GM23248 (cell line): ENCODE results near the gene TBL1XR1. TPM values are rescaled to one million over a fixed set of nuclear protein-coding genes. Genes with fewer than 3 reads are reported as not detected.

ENCODE experiments used
- DNase-seq: peaks from one replicate; pipeline ENCODE4 v3.0.0-alpha.2; 2015
- H2AFZ ChIP-seq: fragments of 200-600 bp; sonication (generic); 2 replicates; pipeline ENCODE4 v1.6.1; 2016; ENCODE audit warnings: antibody characterized with exemption
- H3F3A ChIP-seq: fragments of 200-600 bp; sonication (generic); 2 replicates; pipeline ENCODE4 v1.6.1; 2016; ENCODE audit warnings: mild to moderate bottlenecking, antibody characterized with exemption, mixed run types; ENCODE audit not compliant: insufficient read depth
- H3K27ac ChIP-seq: fragments of 200-600 bp; sonication (generic); 2 replicates; pipeline ENCODE4 v1.5.1; 2016; ENCODE audit warnings: mild to moderate bottlenecking
- H3K27me3 ChIP-seq: fragments of 200-600 bp; sonication (generic); replicated peaks from 2 replicates; pipeline ENCODE4 v1.6.1; 2016; ENCODE audit warnings: mild to moderate bottlenecking; ENCODE audit not compliant: insufficient read depth
- H3K36me3 ChIP-seq: fragments of 200-600 bp; sonication (generic); 2 replicates; pipeline ENCODE4 v1.6.1; 2016; ENCODE audit warnings: low read depth, mild to moderate bottlenecking
- H3K4me1 ChIP-seq: fragments of 200-600 bp; sonication (generic); 2 replicates; pipeline ENCODE4 v1.6.1; 2016; ENCODE audit warnings: mild to moderate bottlenecking; ENCODE audit not compliant: insufficient read depth
- H3K4me2 ChIP-seq: fragments of 200-600 bp; sonication (generic); one replicate; pipeline ENCODE4 v1.6.1; 2016; ENCODE audit warnings: mild to moderate bottlenecking; ENCODE audit not compliant: unreplicated experiment
- H3K4me3 ChIP-seq: fragments of 200-600 bp; sonication (generic); 2 replicates; pipeline ENCODE4 v1.5.1; 2016; ENCODE audit warnings: mild to moderate bottlenecking
- H3K79me2 ChIP-seq: fragments of 200-600 bp; sonication (generic); 2 replicates; pipeline ENCODE4 v1.6.1; 2016; ENCODE audit warnings: mild to moderate bottlenecking; ENCODE audit not compliant: insufficient read depth
- H3K9ac ChIP-seq: fragments of 200-600 bp; sonication (generic); 2 replicates; pipeline ENCODE4 v1.6.1; 2016; ENCODE audit warnings: mild to moderate bottlenecking
- H3K9me2 ChIP-seq: fragments of 200-600 bp; sonication (generic); 2 replicates; pipeline ENCODE4 v1.6.1; 2016; ENCODE audit warnings: mixed run types, mild to moderate bottlenecking, moderate library complexity; ENCODE audit not compliant: insufficient read depth
- H3K9me3 ChIP-seq: fragments of 200-600 bp; sonication (generic); one replicate; pipeline ENCODE4 v1.6.1; 2017; ENCODE audit warnings: low read depth
- H4K20me1 ChIP-seq: fragments of 200-600 bp; sonication (generic); 2 replicates; pipeline ENCODE4 v1.6.0; 2016; ENCODE audit not compliant: insufficient read depth
- EZH2 ChIP-seq: fragments of 200-600 bp; sonication (generic); IDR thresholded peaks from 2 replicates; pipeline ENCODE4 v1.6.1; 2018; ENCODE audit warnings: antibody characterized with exemption, mild to moderate bottlenecking; ENCODE audit not compliant: insufficient read depth, poor library complexity, severe bottlenecking
- EZH2phosphoT487 ChIP-seq: fragments of 200-600 bp; sonication (generic); IDR thresholded peaks from 2 replicates; pipeline ENCODE4 v1.6.1; 2018; ENCODE audit warnings: antibody characterized with exemption, moderate library complexity, mild to moderate bottlenecking, low read depth; ENCODE audit not compliant: insufficient read depth
- WGBS, 2 experiments: methylation state at CpG; one replicate each; pipeline ENCODE4 v1.1.6; 2015 to 2017; ENCODE audit warnings: low lambda C conversion rate in 2 of 2, low coverage in 1 of 2; ENCODE audit errors: missing lambda C conversion rate in 2 of 2; 5-methylcytosine and 5-hydroxymethylcytosine counted together
- in situ Hi-C: fragments of 300-500 bp; cut with MboI; formaldehyde crosslinking; loops from 2 replicates; pipeline ENCODE4 v1.15.0; 2020
- polyA plus RNA-seq: library from polyadenylated mRNA; unstranded; fragments of >200 nt; fragmentation: Nextera tagmentation; extraction: Ambion mirVana; gene quantifications from 2 replicates; pipeline ENCODE4 v1.2.1, GENCODE V29; 2016
- total RNA-seq: library from RNA; depleted of rRNA; stranded (reverse); fragments of >200 nt; shearing (Covaris generic); gene quantifications from 2 replicates; pipeline ENCODE4 v1.2.3, GENCODE V29; 2014

TBL1XR1 gene
- total and polyA plus RNA-seq, 2 experiments from 2014 or later = 41.6 to 87.2 TPM

GRCh38 chr3:177154733-177155132 is 42.5 kb downstream of the TBL1XR1 start:
- H3K9me2 ChIP-seq = no peaks in the 10 kb centered on the region
- H3K27ac ChIP-seq = no peak overlapping the region
- no peak for DNase-seq
- peaks cover 100% of the 10 kb centered on the region for H3K79me2 ChIP-seq
- H3F3A ChIP-seq = peaks cover 12% of the 10 kb centered on the region; the same call in 1 of the 2 replicates
- no peak overlapping the region for H3K4me2 ChIP-seq
- in situ Hi-C loops = no loop called here
- no peak overlapping the region for H3K9ac ChIP-seq
- H3K9me3 ChIP-seq = no peaks in the 10 kb centered on the region
- whole genome bisulfite sequencing, 2 experiments = 85 to 89% methylated on average over 3 of the region's 3 CpGs
- H2AFZ ChIP-seq = no peak overlapping the region
- no peaks in the 10 kb centered on the region for H3K36me3 ChIP-seq
- no peak overlapping the region for H3K4me3 ChIP-seq
- peaks cover 20% of the 10 kb centered on the region for H3K4me1 ChIP-seq
- H4K20me1 ChIP-seq = peaks cover 13% of the 10 kb centered on the region; the same call in 1 of the 2 replicates
- no peaks in the 10 kb centered on the region for H3K27me3 ChIP-seq
- TF ChIP-seq EZH2 (no peak), EZH2phosphoT487 (no peak)

GRCh38 chr3:177150970-177151627 is 46.2 kb downstream of the TBL1XR1 start:
- H3K4me2 ChIP-seq = peak overlapping the region; percentile 50

DNA sequence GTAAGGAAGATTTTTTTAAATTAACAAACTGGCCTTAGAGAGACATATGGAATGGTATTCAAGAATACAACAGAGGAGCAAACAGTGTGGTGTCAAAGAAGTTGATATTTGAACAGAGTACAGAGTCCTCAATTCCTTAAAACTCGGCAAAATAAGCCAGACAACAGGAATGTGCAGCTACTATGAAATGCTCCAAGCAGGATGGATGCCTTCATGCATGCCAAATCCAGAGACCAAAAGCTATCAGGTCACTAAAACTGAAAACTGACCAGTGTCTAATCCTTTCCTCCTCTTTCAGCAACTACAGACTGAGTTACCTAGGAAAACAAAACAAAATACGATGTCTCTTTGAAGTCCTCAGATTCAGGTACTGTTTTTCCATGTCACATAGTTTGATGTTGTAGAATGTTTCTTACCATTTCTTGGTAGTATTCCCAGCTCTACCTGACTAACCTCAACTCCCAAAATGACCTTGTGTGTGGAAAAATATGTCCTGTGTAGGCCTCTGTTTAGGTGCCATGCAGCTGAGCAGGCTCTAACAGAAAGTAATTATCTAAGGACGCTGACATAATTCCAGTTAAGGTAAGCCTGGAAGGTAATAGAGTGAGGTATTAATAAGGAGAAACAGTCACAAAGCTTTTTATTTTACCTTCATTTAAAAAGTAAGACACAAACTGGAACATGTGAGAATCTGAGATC is 46.9 kb downstream of the TBL1XR1 start:
- TF ChIP-seq EZH2phosphoT487 (no peak), EZH2 (no peak)
- peak; percentile 20 for DNase-seq
- Histone ChIP-seq H2AFZ (no peak overlapping the region), H3K9me3 (no peaks in the 10 kb centered on the region), H3K27me3 (no peaks in the 10 kb centered on the region), H4K20me1 (peaks cover 13% of the 10 kb centered on the region; the same call in 1 of the 2 replicates), H3K36me3 (no peaks in the 10 kb centered on the region), H3K9me2 (no peaks in the 10 kb centered on the region), H3F3A (peaks cover 36% of the 10 kb centered on the region), H3K9ac (no peak overlapping the region), H3K4me2 (peak overlapping the region; percentile 31), H3K79me2 (peaks cover 100% of the 10 kb centered on the region), H3K4me1 (peaks cover 39% of the 10 kb centered on the region), H3K4me3 (no peak overlapping the region), H3K27ac (no peak overlapping the region)
- WGBS, 2 experiments = 67 to 68% methylated on average over 3 of the region's 3 CpGs
- in situ Hi-C loops = no loop called here

More at GRCh38 chr3:177150970-177151627, 46.2 kb downstream of the TBL1XR1 start:
- no peak for TF ChIP-seq EZH2phosphoT487
- no peak for TF ChIP-seq EZH2
- H3K9ac ChIP-seq = no peak overlapping the region
- in situ Hi-C loops = no loop called here
- H3K4me1 ChIP-seq = peaks cover 38% of the 10 kb centered on the region
- H3K27ac ChIP-seq = no peak overlapping the region
- H3K4me3 ChIP-seq = no peak overlapping the region
- H3K27me3 ChIP-seq = no peaks in the 10 kb centered on the region
- no peak overlapping the region for H2AFZ ChIP-seq
- WGBS, 2 experiments = 64 to 65% methylated on average over 7 of the region's 7 CpGs
- peak; percentile 90 for DNase-seq
- H3K79me2 ChIP-seq = peaks cover 100% of the 10 kb centered on the region
- H3K9me2 ChIP-seq = no peaks in the 10 kb centered on the region
- no peaks in the 10 kb centered on the region for H3K36me3 ChIP-seq
- no peaks in the 10 kb centered on the region for H3K9me3 ChIP-seq
- peaks cover 13% of the 10 kb centered on the region; the same call in 1 of the 2 replicates for H4K20me1 ChIP-seq
- H3F3A ChIP-seq = peaks cover 30% of the 10 kb centered on the region

DNA sequence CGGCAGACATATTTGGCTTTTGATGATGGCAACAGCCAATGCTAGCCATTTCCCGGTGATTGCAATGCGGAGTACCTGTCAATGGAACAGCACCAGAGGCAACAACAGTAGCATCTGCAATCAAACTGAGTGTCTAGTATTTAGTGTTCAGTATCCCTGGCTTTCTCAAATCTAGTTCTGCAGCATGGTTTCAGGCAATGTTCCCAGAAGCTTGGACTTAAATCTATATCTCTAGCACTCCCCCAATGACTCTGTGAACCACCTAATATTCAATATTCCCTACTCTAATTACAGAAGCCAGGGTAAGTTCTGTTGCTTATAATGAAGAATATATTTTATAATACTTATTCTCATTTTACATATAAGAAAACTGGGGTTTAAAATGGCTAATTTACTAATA is 48.2 kb downstream of the TBL1XR1 start:
- Histone ChIP-seq H3K9me3 (no peaks in the 10 kb centered on the region), H3F3A (peaks cover 36% of the 10 kb centered on the region), H2AFZ (no peak overlapping the region), H3K36me3 (no peaks in the 10 kb centered on the region), H3K4me3 (no peak overlapping the region), H3K27ac (no peak overlapping the region), H4K20me1 (peaks cover 13% of the 10 kb centered on the region; the same call in 1 of the 2 replicates), H3K9me2 (no peaks in the 10 kb centered on the region), H3K79me2 (peaks cover 100% of the 10 kb centered on the region), H3K9ac (no peak overlapping the region), H3K27me3 (no peaks in the 10 kb centered on the region), H3K4me2 (no peak overlapping the region), H3K4me1 (peaks cover 39% of the 10 kb centered on the region)
- TF ChIP-seq EZH2phosphoT487 (no peak), EZH2 (no peak)
- in situ Hi-C loops = no loop called here
- no peak for DNase-seq
- WGBS, 2 experiments = 93 to 94% methylated on average over 3 of the region's 3 CpGs
